GM12878 (cell line): Measurements from ENCODE around the gene ARPC1B. TPM values are rescaled to one million over a fixed set of nuclear protein-coding genes. Genes with fewer than 3 reads are reported as not detected.
A peak's percentile ranks its signal among the peaks of the same experiment; 100 is the strongest.

Experiments used
- ATAC-seq: fragments of 200-7000 bp; cut with Tn5 transposase; 3 replicates; pipeline ENCODE4 v1.9.1; 2020; ENCODE audit warnings: mild to moderate bottlenecking, moderate library complexity
- BruUV-seq: library from RNA; stranded (reverse); fragments of 400-500 nt; replicated peaks from 2 replicates; lab custom pipeline; 2021; lab: Mats Ljungman, UMichigan
- CTCF ChIA-PET: fragments of 300-600 bp; sonication (Branson Sonifier 250); formaldehyde crosslinking; extraction: SDS; loops from one replicate; lab custom pipeline; 2021; ENCODE audit warnings: inconsistent platforms; lab: Yijun Ruan, JAX
- POLR2A ChIA-PET: fragments of 350-600 bp; formaldehyde crosslinking; extraction: SDS; loops from one replicate; lab custom pipeline; 2021; ENCODE audit warnings: inconsistent platforms; lab: Charles Lee
- RAD21 ChIA-PET: fragments of 300-600 bp; sonication (Branson Sonifier 250); formaldehyde crosslinking; loops from one replicate; lab custom pipeline; 2023; ENCODE audit warnings: antibody characterized with exemption; ENCODE audit not compliant: unreplicated experiment; lab: Charles Lee
- SMC1A ChIA-PET: fragments of 300-600 bp; sonication (Branson Sonifier 250); formaldehyde crosslinking; loops from one replicate; lab custom pipeline; 2023; ENCODE audit not compliant: unreplicated experiment, uncharacterized antibody; lab: Charles Lee
- DNase-seq: peaks from one replicate; pipeline ENCODE4 v3.0.0-alpha.2; 2011; ENCODE audit warnings: low read depth, low spot score
- FAIRE-seq: peaks from 3 replicates; lab custom pipeline; 2011; peaks lifted over from hg19 to GRCh38; lab: Jason Lieb, UNC
- H2AFZ ChIP-seq: 2 replicates; pipeline ENCODE4 v1.6.0; 2011; ENCODE audit warnings: low read depth, low read length, control low read depth; ENCODE audit not compliant: control insufficient read depth
- H3K27ac ChIP-seq: 2 replicates; pipeline ENCODE4 v1.5.1; 2011; ENCODE audit warnings: control low read depth; ENCODE audit not compliant: control insufficient read depth, insufficient read depth
- H3K27me3 ChIP-seq, 2 experiments: replicated peaks in 1 of 2; 2 replicates each; pipeline versions ENCODE4 v1.6.0 to v1.6.1; 2011; ENCODE audit warnings: low read length in 1 of 2; ENCODE audit not compliant: control insufficient read depth in 2 of 2, insufficient read depth in 2 of 2
- H3K36me3 ChIP-seq, 2 experiments: 2 replicates each; pipeline ENCODE4 v1.5.1; 2011; ENCODE audit warnings: low read length in 1 of 2; ENCODE audit not compliant: control insufficient read depth in 2 of 2, insufficient read depth in 2 of 2
- H3K4me1 ChIP-seq: 2 replicates; pipeline ENCODE4 v1.6.1; 2011; ENCODE audit warnings: mild to moderate bottlenecking, low read length, moderate library complexity, mixed read lengths; ENCODE audit not compliant: control insufficient read depth, insufficient read depth
- H3K4me2 ChIP-seq: 2 replicates; pipeline ENCODE4 v1.6.0; 2011; ENCODE audit warnings: control low read depth; ENCODE audit not compliant: control insufficient read depth, insufficient read depth
- H3K4me3 ChIP-seq: fragments of 200-600 bp; sonication (generic); 2 replicates; pipeline ENCODE4 v1.5.1; 2016
- H3K79me2 ChIP-seq: 2 replicates; pipeline ENCODE4 v1.6.0; 2011; ENCODE audit warnings: low read length; ENCODE audit not compliant: control insufficient read depth, insufficient read depth
- H3K9ac ChIP-seq: 2 replicates; pipeline ENCODE4 v1.8.0; 2011; ENCODE audit warnings: low read length, control low read depth, mixed read lengths; ENCODE audit not compliant: control insufficient read depth, insufficient read depth
- H3K9me3 ChIP-seq: replicated peaks from 3 replicates; pipeline ENCODE4 v1.5.1; 2011; ENCODE audit warnings: mild to moderate bottlenecking, low read length; ENCODE audit not compliant: control insufficient read depth, insufficient read depth
- H4K20me1 ChIP-seq: 2 replicates; pipeline ENCODE4 v1.6.0; 2011; ENCODE audit not compliant: control insufficient read depth, insufficient read depth
- BMI1 ChIP-seq: fragments of 450-650 bp; IDR thresholded peaks from 2 replicates; pipeline ENCODE4 v1.6.1; 2016; ENCODE audit warnings: mild to moderate bottlenecking, moderate library complexity, borderline replicate concordance
- E2F8 ChIP-seq: fragments of 450-650 bp; IDR thresholded peaks from 2 replicates; pipeline ENCODE4 v1.6.1; 2018; ENCODE audit warnings: mild to moderate bottlenecking, low read depth, moderate library complexity; ENCODE audit not compliant: partially characterized antibody
- EZH2 ChIP-seq: IDR thresholded peaks from 2 replicates; pipeline ENCODE4 v1.6.1; 2012; ENCODE audit warnings: low read depth, mild to moderate bottlenecking, control low read depth, inconsistent platforms, low read length, borderline replicate concordance; ENCODE audit not compliant: control insufficient read depth
- IKZF2 ChIP-seq, 2 experiments: fragments of 450-650 bp; IDR thresholded peaks; 2 replicates each; pipeline ENCODE4 v1.6.1; 2017; ENCODE audit warnings: mild to moderate bottlenecking in 2 of 2, moderate library complexity in 2 of 2
- MAX ChIP-seq: IDR thresholded peaks from 2 replicates; pipeline ENCODE4 v1.6.1; 2012; ENCODE audit warnings: low read depth, low read length, improper control_type of control experiment
- NFXL1 ChIP-seq: fragments of 450-650 bp; IDR thresholded peaks from 2 replicates; pipeline ENCODE4 v1.6.1; 2017; ENCODE audit warnings: antibody characterized with exemption, mild to moderate bottlenecking, borderline replicate concordance
- NKRF ChIP-seq: fragments of 450-650 bp; conservative IDR thresholded peaks from 2 replicates; pipeline ENCODE4 v1.6.1; 2017; ENCODE audit warnings: mild to moderate bottlenecking, moderate library complexity
- PKNOX1 ChIP-seq: fragments of 450-650 bp; IDR thresholded peaks from 2 replicates; pipeline ENCODE4 v1.6.1; 2016; ENCODE audit warnings: mild to moderate bottlenecking
- SKIL ChIP-seq: fragments of 450-650 bp; IDR thresholded peaks from 2 replicates; pipeline ENCODE4 v1.6.1; 2017; ENCODE audit warnings: mild to moderate bottlenecking, low read depth, inconsistent platforms; ENCODE audit not compliant: poor library complexity, severe bottlenecking
- WGBS: methylation state at CpG from one replicate; pipeline ENCODE4 v1.1.6; 2016; ENCODE audit warnings: low lambda C conversion rate; ENCODE audit not compliant: insufficient replicate concordance, insufficient coverage; ENCODE audit errors: missing lambda C conversion rate; 5-methylcytosine and 5-hydroxymethylcytosine counted together
- in situ Hi-C: fragments of 300-500 bp; cut with MboI; formaldehyde crosslinking; loops from 9 replicates; pipeline ENCODE4 v1.14.3; 2018; ENCODE audit warnings: mixed read lengths
- intact Hi-C: fragments of 100-400 bp; cut with micrococcal nuclease; formaldehyde crosslinking; loops from one replicate; pipeline ENCODE4 v1.14.2; 2022; ENCODE audit not compliant: unreplicated experiment
- polyA plus RNA-seq, 11 experiments: library from polyadenylated mRNA; depleted of rRNA in 4 of 11; unstranded in 6 of 11; stranded (reverse) in 5 of 11; fragments of >200 nt; fragmentation: Nextera tagmentation in 4 of 11; fragmentation: Illumina TruSeq in 1 of 11; extraction: Ambion mirVana in 4 of 11; extraction: Trizol in 1 of 11; gene quantifications; 1 replicate in 1 of 11; 2 replicates in 10 of 11; pipeline versions ENCODE4 v1.2.1 to v1.2.3, GENCODE V29; 2011 to 2016; ENCODE audit warnings: inconsistent platforms in 2 of 11, missing spikeins in 2 of 11, low read depth in 1 of 11
- total RNA-seq, 4 experiments: library from RNA; depleted of rRNA in 3 of 4; stranded (reverse); fragments of >200 nt in 3 of 4; fragmentation: Illumina TruSeq in 1 of 4; extraction: Trizol in 1 of 4; gene quantifications; 2 replicates each; pipeline versions ENCODE4 v1.2.1 to v1.2.3, GENCODE V29; 2013 to 2021

ARPC1B gene
- total and polyA plus RNA-seq, 10 of the 15 experiments (the other 5 are each of a cell fraction or from before 2014, with no cell fraction given): 14.1 to 762 (median 387) TPM

GRCh38 chr7:99384523-99384922 lies 10.0 kb downstream of the ARPC1B start:
- ATAC-seq: no peak
- SMC1A ChIA-PET: no interaction called here
- DNase-seq: no peak
- Histone ChIP-seq H3K36me3 (peaks cover 10 to 25% of the 10 kb centered on the region in 2 experiments), H4K20me1 (no peaks in the 10 kb centered on the region), H3K27me3 (no peaks in the 10 kb centered on the region), H3K79me2 (peaks cover 45% of the 10 kb centered on the region), H3K9me3 (no peaks in the 10 kb centered on the region), H2AFZ (no peak overlapping the region), H3K27ac (0 out of 2 replicates have a peak overlapping the region, but pooled peaks have one; percentile 6)
- 89% methylated on average over 4 of the region's 4 CpGs for WGBS
- CTCF ChIA-PET: no interaction called here
- POLR2A ChIA-PET: no interaction called here
- no peak for TF ChIP-seq IKZF2 (IDR thresholded peaks at IDR 0.05)
- no peak for TF ChIP-seq SKIL
- TF ChIP-seq NFXL1: no peak
- no peak for TF ChIP-seq MAX
- no peak for TF ChIP-seq E2F8
- no peak for TF ChIP-seq PKNOX1
- TF ChIP-seq NKRF: no peak
- TF ChIP-seq EZH2: no peak
- no peak for TF ChIP-seq BMI1
- TF ChIP-seq, all 136 proteins: peak for 0
- in situ Hi-C loops: no loop called here
- Histone ChIP-seq H3K4me2 (no peak overlapping the region), H3K9ac (no peak overlapping the region), H3K4me1 (peaks cover 22% of the 10 kb centered on the region), H3K4me3 (no peak overlapping the region)
- RAD21 ChIA-PET: no interaction called here
- BruUV-seq: no TSS peak
- intact Hi-C loops: no loop called here
- FAIRE-seq: no peak
